Measurements from ENCODE around the gene PTX4.

PTX4 gene, protein sequence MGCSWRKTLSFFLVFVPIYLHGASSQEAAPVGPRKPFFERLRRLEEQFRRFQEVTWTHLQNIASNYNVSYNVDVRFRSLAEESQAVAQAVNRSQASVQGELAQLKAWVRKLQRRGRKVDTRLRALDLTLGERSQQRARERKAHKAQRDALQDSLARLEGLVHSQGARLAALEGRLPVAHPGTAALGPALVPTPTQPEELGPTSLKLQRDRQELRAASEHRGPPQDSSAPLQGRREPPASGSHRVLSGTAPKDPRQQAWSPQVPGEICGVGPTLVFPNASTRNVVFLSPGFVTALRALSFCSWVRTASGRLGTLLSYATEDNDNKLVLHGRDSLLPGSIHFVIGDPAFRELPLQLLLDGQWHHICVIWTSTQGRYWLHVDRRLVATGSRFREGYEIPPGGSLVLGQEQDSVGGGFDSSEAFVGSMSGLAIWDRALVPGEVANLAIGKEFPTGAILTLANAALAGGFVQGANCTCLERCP
- 0 reads per million in 2 donors for total RNA-seq

DNA sequence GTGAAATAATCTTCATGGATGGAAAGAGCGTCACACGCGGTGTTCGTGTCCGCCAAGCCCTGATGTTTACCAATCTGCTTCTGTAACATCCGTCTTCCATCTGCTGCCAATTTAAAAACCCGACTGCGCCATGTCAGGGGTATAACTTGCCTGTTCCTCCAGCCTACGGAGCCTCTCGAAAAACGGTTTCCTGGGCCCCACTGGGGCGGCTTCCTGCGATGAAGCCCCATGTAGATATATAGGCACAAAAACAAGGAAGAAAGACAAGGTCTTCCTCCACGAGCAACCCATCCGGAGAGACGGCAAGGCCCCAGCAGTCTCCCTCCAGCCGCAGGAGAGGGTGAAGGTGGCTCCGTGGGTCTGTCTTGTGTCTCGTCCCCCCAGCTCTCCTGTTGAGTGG, at the start of gene PTX4:
Gene PTX4, minus strand, starts transcription at position 326 of the 400 bp plus-strand sequence. Its CDS starts 35 bp downstream, at position 291.
- no peak for DNase-seq

DNA sequence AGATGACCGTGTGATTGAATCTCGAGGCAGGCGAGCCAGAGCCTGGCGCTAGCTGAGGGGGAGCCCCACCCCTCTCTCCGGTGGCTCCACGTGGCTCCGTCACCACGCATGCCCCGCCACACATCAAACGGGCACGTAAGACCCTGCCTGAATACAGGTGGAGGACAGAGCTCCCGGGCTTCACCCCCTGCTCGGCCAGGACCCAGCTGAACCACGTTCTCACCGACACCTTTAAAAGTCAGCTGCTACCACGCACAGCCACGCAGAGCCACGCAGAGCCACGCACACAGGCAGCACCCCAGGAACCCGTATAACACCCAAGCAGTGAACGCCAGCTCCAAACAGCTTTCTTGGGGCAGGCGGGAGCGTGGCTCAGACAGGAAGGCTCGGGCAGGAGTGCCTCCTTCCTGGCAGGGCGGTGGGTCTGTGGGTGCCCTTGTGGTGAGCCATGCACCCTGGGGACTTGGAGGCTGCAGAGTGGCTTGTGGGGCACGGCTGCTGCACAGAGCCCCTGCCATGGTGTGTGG, 49.1 kb upstream of the PTX4 start:
- DNase-seq = no peak

DNA sequence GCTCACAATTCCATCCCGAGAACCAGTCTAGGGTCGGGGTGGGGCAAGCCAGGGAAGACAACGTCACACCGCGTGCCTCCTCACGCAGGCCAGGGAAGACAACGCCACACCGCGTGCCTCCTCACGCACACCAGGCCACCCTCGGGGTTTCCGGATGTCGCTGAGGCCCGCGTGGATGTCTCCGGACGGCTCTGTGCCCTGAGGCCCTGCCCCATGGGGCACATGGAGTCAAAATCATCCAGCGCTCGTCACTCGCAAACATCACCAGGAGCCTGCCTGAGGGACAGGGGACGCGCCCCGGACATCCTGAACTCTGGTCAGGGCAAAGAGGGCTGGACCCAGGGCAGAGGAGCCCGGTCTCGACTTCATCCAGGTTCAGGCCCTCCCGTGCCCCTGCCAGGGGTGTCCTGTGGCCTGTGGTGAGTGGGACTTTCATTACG, 48.4 kb upstream of the PTX4 start:
- DNase-seq = no peak

DNA sequence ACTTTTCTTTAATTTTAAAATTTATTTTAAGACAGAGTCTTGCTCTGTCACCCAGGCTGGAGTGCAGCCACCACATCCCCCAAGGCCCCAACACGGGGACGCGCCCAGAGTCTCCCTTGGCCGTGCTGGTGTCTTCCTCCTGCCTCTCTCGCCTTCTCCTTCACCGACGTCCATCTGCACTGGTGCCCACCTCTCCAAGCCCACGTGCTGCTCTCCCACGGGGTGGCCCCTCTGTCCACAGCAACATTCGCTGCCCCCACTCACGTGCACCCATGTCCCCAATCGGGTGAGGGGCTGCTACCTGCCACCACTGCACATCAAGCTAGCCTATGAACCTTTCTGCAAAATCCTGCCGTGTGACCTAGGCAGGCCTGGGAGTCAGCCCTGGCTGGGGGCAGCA, 47.9 kb upstream of the PTX4 start:
- no peak for DNase-seq

DNA sequence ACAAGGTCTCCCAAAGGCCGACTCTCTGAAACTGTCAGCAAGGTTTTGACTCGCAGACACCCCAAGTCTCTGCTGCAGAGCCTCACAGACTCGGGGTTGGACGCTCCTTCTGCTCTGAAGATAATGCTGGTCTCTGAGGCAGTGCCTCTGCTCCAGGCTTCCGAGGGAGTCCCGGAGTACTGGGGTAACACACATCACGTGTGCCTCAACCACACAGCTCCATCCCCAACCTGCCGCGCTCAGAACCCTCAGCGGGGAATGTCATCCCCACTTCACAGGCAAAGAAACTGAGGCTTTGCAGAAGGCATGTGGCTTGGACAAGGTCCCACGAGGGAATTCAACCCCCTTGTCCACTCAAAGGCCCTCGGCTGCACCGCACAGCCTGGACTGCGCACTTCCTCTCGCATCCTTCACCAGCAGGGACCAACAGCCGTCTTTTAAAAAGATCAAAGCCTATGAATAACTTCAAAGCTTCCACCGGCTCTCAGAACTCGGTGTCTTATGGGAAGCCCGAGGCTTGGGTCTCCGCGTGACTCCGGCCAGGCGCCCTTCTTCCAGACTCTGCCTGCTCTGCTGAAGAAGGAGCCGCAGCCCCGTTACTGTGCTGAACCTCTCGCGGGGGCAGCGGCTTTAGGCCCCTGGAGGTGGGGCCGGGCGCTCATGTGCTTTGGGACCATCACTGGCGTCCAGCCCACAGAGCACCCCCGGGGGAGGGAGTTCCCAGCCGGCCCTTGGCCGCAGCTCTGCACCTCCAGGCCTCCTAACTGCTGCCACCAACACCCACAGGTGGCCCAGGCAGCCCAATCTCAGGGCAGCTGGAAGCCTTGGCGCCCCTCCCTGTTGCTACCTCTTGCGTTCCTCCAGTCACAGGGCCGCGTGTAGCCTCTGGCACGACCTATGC, 46.9 kb upstream of the PTX4 start:
- no peak for DNase-seq

DNA sequence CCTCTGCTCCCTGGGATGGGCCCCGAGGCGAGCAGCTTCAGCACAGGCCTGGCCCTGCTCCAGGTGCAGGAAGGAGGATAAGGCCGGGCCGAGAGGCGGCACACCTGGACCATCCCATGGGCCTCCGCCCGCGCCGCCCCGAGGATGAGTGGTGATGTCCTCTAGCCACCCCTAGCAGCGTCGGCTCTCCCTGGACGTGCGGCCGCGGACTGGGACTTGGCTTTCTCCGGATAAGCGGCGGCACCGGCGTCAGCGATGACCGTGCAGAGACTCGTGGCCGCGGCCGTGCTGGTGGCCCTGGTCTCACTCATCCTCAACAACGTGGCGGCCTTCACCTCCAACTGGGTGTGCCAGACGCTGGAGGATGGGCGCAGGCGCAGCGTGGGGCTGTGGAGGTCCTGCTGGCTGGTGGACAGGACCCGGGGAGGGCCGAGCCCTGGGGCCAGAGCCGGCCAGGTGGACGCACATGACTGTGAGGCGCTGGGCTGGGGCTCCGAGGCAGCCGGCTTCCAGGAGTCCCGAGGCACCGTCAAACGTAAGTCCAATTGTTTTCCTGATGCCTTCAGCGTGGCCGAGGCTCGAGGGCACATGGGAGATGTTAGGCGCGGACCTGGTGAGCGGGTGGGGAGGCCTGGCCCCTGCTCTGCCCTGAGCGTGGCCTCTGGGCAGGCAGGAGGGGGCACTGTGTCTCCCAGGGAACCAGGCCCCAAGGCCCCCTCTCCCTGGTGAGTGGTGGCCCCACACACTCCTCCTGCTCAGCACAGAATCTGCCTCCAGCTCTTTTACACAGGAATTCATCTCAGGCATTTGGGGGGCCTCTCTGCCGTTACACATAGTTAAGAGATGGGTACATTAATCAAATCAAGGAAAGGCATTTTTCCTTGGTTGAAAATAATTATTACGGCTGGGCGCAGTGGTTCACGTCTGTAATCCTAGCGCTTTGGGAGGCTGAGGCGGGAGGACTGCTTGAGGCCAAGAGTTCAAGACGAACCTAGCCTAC, 45.6 kb upstream of the PTX4 start:
- no peak for DNase-seq

DNA sequence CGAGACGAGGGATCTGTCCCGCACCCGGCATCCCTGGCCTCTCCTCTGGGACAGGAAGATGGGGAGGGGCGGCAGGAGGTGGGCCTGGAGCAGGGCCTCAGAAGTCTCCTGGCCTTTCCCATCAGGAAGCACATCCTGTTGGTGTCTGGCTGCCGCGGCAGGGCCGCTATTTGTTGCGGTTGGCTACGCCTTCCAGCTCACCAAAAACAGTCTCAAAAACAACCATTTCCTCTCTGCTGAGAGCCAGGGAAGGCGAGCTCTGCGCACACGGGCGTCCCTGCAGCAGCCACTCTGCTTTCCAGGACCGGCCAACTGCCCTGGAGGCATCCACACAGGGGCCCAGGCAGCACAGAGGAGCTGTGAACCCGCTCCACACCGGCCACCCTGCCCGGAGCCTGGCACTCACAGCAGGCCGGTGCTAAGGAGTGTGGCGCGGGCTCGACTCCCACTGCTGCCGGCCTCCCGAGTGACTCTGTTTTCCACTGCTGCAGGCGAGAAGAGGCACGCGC, 44.8 kb upstream of the PTX4 start, which contains the start of gene TMEM204:
Gene TMEM204, plus strand, starts transcription at position 224 of the 509 bp plus-strand sequence. CDS start 610 bp downstream, outside the sequence.
- no peak for DNase-seq

DNA sequence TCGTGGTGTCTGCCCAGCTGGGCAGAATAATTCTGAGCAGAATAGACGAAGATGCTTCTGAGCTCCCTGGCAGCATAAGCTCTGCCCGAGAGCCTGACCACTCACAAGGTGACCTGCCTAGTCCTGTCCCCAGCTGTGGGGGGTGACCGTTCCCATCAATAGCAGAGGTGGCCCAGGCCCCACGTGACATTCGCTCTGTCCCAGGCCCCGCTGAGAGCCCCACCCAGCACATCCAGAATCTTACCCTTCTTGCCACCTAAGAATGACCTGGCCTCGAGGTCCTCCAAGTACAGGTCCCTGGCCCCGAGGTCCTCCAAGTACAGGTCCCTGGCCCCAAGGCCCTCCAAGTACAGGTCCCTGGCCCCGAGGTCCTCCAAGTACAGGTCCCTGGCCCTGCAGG, 44.0 kb upstream of the PTX4 start:
- no peak for DNase-seq

DNA sequence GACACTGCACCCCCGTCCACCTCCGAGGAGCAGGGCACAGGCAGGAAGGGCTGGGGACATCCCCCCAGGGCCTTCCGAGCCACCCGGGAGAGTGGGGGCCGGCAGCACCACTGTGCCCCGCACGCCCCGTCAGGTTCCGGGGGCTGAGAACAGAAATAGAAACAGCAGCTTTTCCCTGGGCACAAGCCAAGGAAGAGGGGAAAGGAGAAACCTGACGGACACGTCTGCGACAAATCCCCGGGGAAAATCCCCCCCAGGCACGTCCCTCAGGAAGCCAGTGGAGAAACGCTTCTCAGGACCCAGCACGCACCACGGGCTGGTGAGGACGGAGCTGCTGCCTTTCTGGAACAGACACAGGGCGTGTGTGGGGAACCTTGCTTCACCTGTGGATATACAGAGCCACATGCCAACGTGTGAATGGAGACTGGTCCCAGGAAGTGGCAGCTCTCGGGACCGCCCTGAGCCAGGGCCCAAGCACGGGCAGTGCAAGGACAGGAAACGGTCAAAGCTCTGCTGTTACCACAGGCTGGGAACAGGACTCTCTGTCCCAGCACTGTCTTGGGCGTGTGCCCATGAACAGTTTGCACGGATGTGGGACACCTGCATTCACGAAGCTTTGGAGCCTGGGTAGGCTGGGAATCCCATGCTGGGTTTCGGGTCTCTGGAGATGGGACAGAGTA, 43.5 kb upstream of the PTX4 start:
- DNase-seq = no peak

DNA sequence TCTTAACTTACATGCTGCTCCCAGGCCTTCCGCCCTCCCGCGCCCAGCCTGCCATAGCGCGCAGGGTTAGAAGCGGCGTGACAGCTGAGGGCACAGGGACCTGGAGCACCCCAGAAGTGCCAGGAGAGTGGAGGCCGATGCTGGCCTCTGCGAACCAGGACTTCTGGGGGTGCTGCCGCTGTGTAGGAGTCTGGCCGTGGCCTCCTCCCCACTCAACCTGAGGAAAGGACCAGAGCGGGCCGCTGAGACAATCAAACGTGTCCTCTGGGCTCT, 42.8 kb upstream of the PTX4 start:
- no peak for DNase-seq

DNA sequence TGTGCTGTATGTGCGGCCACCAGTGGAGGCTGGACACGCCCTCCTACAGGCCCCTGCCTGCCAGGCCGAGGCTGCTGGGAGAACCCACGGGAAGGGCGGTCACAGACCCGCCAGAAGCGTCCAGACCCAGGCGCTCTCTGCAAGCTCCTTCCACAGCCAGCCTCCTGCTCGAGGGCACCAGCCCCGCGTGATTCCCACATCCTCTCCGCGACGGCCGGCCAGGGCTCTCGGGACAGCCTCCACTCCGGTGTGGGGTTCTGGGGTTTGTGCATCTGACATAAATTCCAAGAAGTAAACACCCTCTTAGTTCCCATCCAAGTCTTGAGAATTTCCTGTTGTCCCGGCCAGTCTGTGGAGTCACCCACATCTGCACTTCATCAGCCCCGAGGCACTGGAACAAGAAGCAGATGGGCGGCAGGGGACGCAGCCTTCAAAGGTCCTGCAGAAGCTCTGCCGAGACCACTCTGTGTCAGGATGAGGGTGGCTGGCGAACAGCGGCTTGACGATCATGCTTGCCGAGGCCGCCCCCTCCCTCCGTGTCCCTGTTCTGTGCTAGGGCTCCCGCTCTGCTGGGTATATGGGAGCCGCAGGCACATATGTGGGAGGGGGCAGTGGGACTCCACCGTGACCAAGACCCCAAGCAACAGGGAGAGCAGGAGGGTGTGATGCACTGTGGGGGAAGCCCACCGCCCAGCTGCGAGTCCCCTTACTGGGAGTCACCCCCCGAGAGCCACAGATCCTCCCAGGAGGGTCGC, 42.3 kb upstream of the PTX4 start:
- no peak for DNase-seq

DNA sequence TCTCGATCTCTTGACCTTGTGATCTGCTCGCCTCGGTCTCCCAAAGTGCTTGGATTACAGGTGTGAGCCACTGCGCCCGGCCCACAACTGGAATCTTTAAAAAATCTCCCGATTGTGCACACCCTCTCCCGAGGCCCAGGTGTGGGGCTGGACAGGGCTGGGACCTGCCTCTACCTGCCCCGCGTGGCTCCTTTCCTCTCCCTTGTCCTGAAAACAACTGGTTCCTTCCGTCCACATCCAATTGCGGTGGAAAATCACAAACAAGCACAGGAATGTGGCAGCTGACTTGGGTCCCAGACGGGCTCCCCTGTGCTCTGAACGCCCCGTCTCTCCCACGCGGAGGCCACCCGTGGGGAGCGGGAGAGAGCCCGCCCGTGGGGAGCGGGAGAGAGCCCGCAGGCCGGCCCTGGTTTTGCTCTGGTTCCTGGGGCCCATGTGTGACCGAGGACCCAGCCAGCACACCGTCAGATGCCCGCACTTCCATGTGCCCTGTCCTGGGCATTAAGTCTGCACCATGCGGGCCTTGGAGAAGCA, 41.7 kb upstream of the PTX4 start:
- no peak for DNase-seq

DNA sequence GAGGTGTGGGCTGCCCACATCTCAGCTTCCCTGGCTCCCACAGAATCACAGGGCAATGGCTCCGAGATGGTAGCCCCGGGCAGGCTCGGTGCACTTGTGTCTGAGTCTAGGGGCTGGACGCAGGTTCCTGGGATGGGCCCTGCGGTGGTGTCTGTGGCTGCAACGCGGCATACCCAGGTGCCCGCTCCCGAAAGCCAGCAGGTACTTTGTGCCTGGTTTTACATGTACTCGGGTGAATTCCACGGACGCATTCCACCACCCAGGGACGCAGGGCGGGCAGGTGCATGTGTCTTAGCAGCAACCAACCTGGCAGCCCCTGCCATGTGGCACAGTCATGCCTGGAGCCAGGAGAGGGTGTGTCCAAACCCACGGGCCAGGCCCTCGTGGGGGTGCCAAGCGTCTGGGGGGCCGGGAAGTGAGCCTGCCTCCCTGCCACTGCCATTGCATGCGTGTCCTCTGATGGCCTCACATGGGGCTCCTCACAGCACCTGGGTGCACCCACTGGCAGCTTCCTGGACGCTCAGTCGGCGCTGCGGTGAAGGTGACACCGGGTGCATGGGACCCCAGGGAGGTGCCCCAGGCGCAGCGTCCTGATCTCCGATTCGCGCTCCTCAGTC, 40.3 kb upstream of the PTX4 start:
- DNase-seq = no peak

DNA sequence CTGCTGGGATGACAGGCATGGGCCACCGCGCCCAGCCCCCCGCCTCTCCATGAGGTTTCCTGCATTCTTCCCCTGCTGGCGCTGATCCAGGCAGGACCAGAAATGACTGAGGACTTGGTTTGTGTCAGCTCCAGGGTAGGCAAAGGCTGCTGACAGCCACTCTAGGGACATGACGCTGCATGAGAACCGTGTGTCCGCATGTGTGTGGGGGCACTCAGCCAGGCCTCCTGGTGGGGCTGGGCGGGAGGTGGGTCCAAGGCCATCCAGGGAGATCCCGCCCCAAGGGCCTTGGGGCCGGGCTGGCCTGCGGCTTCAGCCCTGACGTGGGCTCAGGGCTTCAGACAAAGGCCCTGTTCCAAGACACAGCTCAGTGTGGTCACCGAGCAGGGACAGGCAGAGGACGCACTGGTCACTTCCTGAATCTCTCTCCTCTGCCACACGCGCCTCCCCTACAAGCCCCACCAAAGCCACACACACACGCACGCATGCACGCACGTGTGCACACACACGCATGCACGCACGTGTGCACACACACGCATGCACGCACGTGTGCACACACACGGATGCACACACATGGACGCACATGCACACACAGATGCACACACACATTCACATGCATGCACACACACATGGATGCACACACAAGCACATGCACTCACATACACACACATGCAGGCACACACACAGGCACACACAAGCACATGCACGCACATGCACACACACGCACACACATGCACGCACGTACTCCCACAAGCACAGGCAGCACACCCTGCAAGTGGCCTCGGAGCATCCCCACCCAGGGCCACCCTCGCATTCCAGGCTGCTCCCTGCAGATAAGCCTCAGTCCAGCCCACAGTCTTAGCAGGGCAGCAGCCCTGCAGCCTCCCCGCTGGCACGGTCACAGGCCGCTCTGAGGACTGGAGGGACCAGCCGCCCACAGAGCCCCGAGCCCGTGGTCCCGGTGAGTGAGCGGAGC, 39.4 kb upstream of the PTX4 start:
- no peak for DNase-seq

DNA sequence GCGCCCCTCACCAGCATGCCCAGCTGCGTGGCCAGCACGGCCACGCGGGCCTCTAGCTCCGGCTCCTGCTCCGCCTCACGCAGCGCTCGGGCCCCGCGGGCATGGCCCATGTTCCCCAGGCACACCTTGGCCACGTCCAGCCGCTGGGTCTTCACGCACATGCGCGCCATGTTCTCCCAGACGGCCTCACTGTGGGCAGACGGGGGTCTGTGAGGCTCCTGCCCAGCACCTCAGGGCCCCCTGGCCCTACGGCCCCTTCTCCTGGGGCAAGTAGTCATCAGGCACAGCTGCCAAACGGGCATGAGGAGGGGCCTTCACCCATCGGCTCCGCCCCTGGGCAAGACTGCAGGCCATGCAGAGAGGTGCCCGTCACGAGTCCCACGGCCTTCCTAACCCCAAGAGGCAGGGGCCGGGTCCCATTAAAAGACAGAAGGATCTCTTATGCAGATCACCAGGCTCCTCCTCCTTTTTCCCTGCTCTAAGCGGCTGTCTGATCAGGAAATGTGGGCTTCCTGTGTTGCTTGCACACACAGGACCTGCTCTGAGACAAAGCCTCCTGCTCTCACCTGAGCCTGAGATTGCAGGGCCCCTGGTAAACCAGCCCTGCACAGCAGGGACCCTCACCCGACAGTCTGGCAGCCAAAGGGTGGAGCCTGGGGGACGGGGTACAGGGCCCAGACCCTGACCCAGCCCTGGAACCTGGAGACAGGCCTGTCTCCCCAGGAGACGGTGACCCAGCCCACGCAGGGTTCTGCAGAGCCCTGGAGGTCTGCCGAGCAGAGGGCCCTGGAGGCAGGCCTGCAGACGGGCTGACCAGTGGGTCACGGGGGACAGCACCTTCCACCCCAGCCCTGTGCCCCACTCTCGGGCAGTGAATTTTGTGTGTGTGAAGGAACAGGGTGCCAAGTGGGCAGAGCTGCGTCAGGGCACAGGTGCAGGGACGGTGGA, 38.1 kb upstream of the PTX4 start:
- DNase-seq = no peak

DNA sequence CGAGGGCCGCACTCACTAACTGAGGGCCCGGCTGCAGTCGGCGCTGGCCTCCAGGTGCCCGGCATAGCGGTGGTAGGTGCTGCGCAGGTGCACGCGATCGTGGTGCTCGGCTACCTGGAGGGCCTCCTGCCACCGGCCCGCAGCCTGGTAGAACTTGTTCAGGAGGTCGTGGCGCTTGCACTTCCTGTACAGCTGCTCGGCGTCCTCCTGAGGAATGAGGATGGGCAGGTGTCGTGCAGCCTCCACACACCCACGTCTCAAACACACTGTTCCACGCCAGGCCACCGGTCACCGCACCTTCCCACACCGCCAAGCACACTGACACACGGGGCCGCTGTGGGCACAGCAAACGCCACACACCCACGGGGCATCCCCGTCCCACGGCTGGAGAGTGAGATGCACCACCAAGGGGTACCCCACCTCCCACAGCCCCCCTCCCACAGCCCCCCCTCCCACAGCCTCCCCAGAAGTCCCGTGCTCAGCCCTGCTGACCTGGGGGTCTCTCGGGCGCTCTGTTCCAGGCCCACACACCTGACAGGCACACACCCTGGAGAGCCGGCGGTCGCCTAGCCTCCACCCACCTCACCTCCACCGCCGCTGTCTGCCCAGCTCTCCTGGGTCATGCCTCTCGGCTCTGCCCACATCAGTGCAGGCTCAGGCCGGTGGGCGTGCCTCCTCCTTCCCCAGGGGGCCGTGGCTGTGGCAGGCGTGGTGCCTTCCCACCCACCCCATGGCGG, 37.3 kb upstream of the PTX4 start:
- no peak for DNase-seq

DNA sequence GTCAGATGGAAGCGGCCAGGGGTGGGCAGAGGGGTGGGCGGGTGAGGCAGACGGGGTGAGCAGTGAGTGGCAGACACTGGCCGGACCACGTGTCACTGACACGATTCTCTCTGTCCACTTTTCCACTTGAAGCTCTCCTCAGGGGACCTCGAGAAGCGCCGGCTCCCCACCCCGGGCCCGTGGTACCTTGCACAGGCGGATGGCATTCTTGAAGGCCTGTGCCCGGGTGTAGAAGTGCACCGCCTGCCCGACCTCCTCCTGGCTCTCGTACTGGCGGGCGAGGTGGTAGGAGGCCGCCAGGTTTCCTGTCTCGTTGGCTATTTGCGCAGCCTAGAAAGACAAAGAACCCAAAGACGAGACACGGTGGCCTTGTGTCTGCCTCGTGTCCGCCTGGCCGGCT, 35.6 kb upstream of the PTX4 start:
- DNase-seq = no peak
